Upper lobe of left lung (tissue), 4 donors: ENCODE data around the gene SRC.

Source experiments
- CTCF ChIP-seq, 6 experiments: fragments of 450-650 bp in 4 of 6; fragments of 200-600 bp in 2 of 6; sonication (generic) in 2 of 6; IDR thresholded peaks; one replicate each; pipeline ENCODE4 v1.5.1; 2016 to 2019; ENCODE audit warnings: antibody characterized with exemption in 6 of 6
- EP300 ChIP-seq, 4 donors: sonication (generic); formaldehyde crosslinking; IDR thresholded peaks; one replicate each; pipeline ENCODE4 v1.5.1; 2017; ENCODE audit warnings: antibody characterized with exemption in 4 of 4, control low read depth in 2 of 4
- POLR2A ChIP-seq, 4 donors: fragments of 450-650 bp; IDR thresholded peaks; one replicate each; pipeline ENCODE4 v1.5.1; 2016 to 2017; ENCODE audit warnings: antibody characterized with exemption in 4 of 4, mild to moderate bottlenecking in 2 of 4
- POLR2AphosphoS5 ChIP-seq, 2 donors: sonication (generic); formaldehyde crosslinking; IDR thresholded peaks; one replicate each; pipeline ENCODE4 v1.5.1; 2017; ENCODE audit warnings: antibody characterized with exemption in 2 of 2

GRCh38 chr20:37360391-37361115 lies 14.6 kb downstream of the SRC start:
- TF ChIP-seq POLR2A (IDR thresholded peaks at IDR 0.05) (no peak), CTCF (IDR thresholded peaks at IDR 0.05) (no peak), EP300 (IDR thresholded peaks at IDR 0.05) (no peak), POLR2AphosphoS5 (IDR thresholded peaks at IDR 0.05) (no peak)
